HG03045 (cell line): ENCODE measurements around the gene TRAPPC12.
"Not testable (repeated sequence)": the region's sequence is repeated elsewhere in the genome, so short reads cannot be mapped to it uniquely, and the experiment has no call there.

Source experiments
- ATAC-seq: cut with Tn5 transposase; IDR thresholded peaks from one replicate; pipeline ENCODE4 v1.9.1; 2021; ENCODE audit warnings: mild to moderate bottlenecking, moderate library complexity; ENCODE audit not compliant: unreplicated experiment

TRAPPC12 gene

GRCh38 chr2:3430740-3431490, 51.4 kb downstream of the TRAPPC12 start:
- no peak for ATAC-seq

GRCh38 chr2:3432067-3432466, 52.6 kb downstream of the TRAPPC12 start:
- ATAC-seq: no peak

- no peak for ATAC-seq
Observed at GRCh38 chr2:3432693-3433338, 53.3 kb downstream of the TRAPPC12 start.

- no peak for ATAC-seq
Observed at GRCh38 chr2:3433339-3433699, 53.8 kb downstream of the TRAPPC12 start.

- no peak for ATAC-seq
Observed at GRCh38 chr2:3433776-3434400, 54.4 kb downstream of the TRAPPC12 start.

GRCh38 chr2:3434654-3435053, 55.2 kb downstream of the TRAPPC12 start:
- ATAC-seq: no peak

- ATAC-seq: no peak
Observed at GRCh38 chr2:3435445-3435844, 56.0 kb downstream of the TRAPPC12 start.

GRCh38 chr2:3440477-3440876, 61.0 kb downstream of the TRAPPC12 start:
- no peak for ATAC-seq

GRCh38 chr2:3441465-3441864, 62.0 kb downstream of the TRAPPC12 start:
- ATAC-seq: no peak

- no peak for ATAC-seq
Observed at GRCh38 chr2:3442185-3442584, 62.7 kb downstream of the TRAPPC12 start.

GRCh38 chr2:3443083-3443482, 63.6 kb downstream of the TRAPPC12 start:
- ATAC-seq: no peak

- ATAC-seq: no peak
Observed at GRCh38 chr2:3443506-3444084, 64.1 kb downstream of the TRAPPC12 start.

GRCh38 chr2:3445891-3446290, 66.4 kb downstream of the TRAPPC12 start:
- ATAC-seq: no peak

- no peak for ATAC-seq
Observed at GRCh38 chr2:3446381-3446780, 66.9 kb downstream of the TRAPPC12 start.

GRCh38 chr2:3447186-3447585, 67.7 kb downstream of the TRAPPC12 start:
- ATAC-seq: not testable (repeated sequence)

GRCh38 chr2:3447789-3448317, 68.4 kb downstream of the TRAPPC12 start:
- ATAC-seq: no peak

GRCh38 chr2:3448441-3448911, 69.0 kb downstream of the TRAPPC12 start:
- ATAC-seq: not testable (repeated sequence)

- no peak for ATAC-seq
Observed at GRCh38 chr2:3449086-3449485, 69.6 kb downstream of the TRAPPC12 start.

- ATAC-seq: no peak
Observed at GRCh38 chr2:3449936-3450335, 70.4 kb downstream of the TRAPPC12 start.

- no peak for ATAC-seq
Observed at GRCh38 chr2:3450385-3451010, 71.0 kb downstream of the TRAPPC12 start.

GRCh38 chr2:3451169-3451568, 71.7 kb downstream of the TRAPPC12 start:
- ATAC-seq: no peak
